Astrocyte of the cerebellum (primary cell): ENCODE results near the gene SHISAL2A.

ENCODE experiments used
- DNase-seq: peaks from one replicate; pipeline ENCODE4 v3.0.0-alpha.2; 2011; ENCODE audit warnings: low read depth
- H3K4me3 ChIP-seq: 2 replicates; pipeline ENCODE4 v1.5.1; 2011; ENCODE audit warnings: mild to moderate bottlenecking, low read depth, low read length, moderate library complexity
- CTCF ChIP-seq: IDR thresholded peaks from 2 replicates; pipeline ENCODE4 v1.5.1; 2012; ENCODE audit warnings: low read length, low read depth, moderate library complexity, mild to moderate bottlenecking; ENCODE audit errors: missing control alignments
- in situ Hi-C: cut with HindIII; loops from 2 replicates; pipeline ENCODE4 v1.10.0; 2017; ENCODE audit warnings: low sequenced_read_pairs

Gene SHISAL2A

GRCh38 chr1:52632732-52633290 lies at the start of gene SHISAL2A:
SHISAL2A (plus strand) TSS chr1:52633168; CDS start chr1:52633494, 326 bp downstream.
- no peak for DNase-seq
- in situ Hi-C loops = no loop called here
- no peak for TF ChIP-seq CTCF
- H3K4me3 ChIP-seq = peak within 1 kb of the TSS; percentile 30

GRCh38 chr1:52585474-52585873 lies 47.5 kb upstream of the SHISAL2A start:
- no peak overlapping the region for H3K4me3 ChIP-seq
- no peak for TF ChIP-seq CTCF
- DNase-seq = no peak
- in situ Hi-C loops = no loop called here

- no peak overlapping the region for H3K4me3 ChIP-seq
- no peak for DNase-seq
- in situ Hi-C loops = no loop called here
- TF ChIP-seq CTCF = no peak
Observed at GRCh38 chr1:52588027-52588426, 44.9 kb upstream of the SHISAL2A start.

GRCh38 chr1:52588535-52588934 lies 44.4 kb upstream of the SHISAL2A start:
- H3K4me3 ChIP-seq = no peak overlapping the region
- TF ChIP-seq CTCF = no peak
- in situ Hi-C loops = no loop called here
- no peak for DNase-seq

GRCh38 chr1:52590266-52590665 lies 42.7 kb upstream of the SHISAL2A start:
- no peak for DNase-seq
- in situ Hi-C loops = no loop called here
- TF ChIP-seq CTCF = no peak

GRCh38 chr1:52592637-52593323 lies 40.2 kb upstream of the SHISAL2A start:
- in situ Hi-C loops = no loop called here
- no peak for DNase-seq
- no peak overlapping the region for H3K4me3 ChIP-seq
- TF ChIP-seq CTCF = no peak

More at GRCh38 chr1:52590266-52590665, 42.7 kb upstream of the SHISAL2A start:
- no peak overlapping the region for H3K4me3 ChIP-seq
